Suprapubic skin (tissue), 3 donors: ENCODE measurements around the gene ZNF185.

ENCODE experiments used
- EP300 ChIP-seq: sonication (generic); formaldehyde crosslinking; IDR thresholded peaks from one replicate; pipeline ENCODE4 v1.6.1; 2017; ENCODE audit warnings: antibody characterized with exemption
- POLR2A ChIP-seq, 2 donors: fragments of 450-650 bp; IDR thresholded peaks; one replicate each; pipeline ENCODE4 v1.6.1; 2017; ENCODE audit warnings: antibody characterized with exemption in 2 of 2, mild to moderate bottlenecking in 2 of 2, moderate library complexity in 2 of 2
- TF ChIP-seq, protein P1 (sequence below), 2 donors: fragments of 200-600 bp in 1 of 2; fragments of 450-650 bp in 1 of 2; sonication (generic) in 1 of 2; IDR thresholded peaks; one replicate each; pipeline ENCODE4 v1.5.1; 2016 to 2019; ENCODE audit warnings: antibody characterized with exemption in 2 of 2, mild to moderate bottlenecking in 1 of 2, moderate library complexity in 1 of 2

DNA sequence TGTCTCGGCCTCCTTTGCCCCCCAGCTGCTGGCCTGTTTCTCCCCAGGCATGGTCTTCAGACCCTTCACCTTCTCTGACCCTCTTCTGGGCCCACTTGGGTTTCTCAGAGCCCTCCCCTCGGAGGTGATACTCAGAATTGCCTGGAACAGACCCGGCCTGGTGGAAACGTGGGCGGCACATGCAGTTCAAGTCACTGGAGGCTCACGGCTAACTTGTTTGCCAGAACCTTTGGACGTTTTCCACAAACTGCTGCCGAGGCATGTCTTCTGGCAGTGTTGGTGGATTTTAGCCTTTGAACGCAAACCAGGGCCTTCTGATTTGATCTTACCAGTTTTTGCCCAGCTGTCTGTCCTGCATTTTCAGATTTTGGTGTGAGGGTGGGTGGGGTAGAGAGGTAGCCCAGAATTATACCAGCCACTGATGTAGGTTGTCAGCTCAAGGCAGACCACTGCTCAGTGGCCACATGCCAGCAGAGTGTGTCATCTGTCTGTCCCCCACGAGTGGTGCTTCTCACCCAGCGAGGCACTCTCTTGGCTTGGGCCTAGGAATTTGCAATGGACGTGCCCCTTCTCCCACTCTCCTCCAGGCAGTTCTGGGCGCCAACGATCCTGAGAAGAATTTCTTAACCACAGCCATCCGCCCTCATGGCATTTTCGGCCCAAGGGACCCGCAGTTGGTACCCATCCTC lies 32.5 kb upstream of the ZNF185 start:
- TF ChIP-seq, protein P1, sequence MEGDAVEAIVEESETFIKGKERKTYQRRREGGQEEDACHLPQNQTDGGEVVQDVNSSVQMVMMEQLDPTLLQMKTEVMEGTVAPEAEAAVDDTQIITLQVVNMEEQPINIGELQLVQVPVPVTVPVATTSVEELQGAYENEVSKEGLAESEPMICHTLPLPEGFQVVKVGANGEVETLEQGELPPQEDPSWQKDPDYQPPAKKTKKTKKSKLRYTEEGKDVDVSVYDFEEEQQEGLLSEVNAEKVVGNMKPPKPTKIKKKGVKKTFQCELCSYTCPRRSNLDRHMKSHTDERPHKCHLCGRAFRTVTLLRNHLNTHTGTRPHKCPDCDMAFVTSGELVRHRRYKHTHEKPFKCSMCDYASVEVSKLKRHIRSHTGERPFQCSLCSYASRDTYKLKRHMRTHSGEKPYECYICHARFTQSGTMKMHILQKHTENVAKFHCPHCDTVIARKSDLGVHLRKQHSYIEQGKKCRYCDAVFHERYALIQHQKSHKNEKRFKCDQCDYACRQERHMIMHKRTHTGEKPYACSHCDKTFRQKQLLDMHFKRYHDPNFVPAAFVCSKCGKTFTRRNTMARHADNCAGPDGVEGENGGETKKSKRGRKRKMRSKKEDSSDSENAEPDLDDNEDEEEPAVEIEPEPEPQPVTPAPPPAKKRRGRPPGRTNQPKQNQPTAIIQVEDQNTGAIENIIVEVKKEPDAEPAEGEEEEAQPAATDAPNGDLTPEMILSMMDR (IDR thresholded peaks at IDR 0.05): no peak
- TF ChIP-seq POLR2A (IDR thresholded peaks at IDR 0.05) (no peak), EP300 (no peak)
